ENCODE measurements around the gene PGAM5. TPM values are rescaled to one million over a fixed set of nuclear protein-coding genes. Genes with fewer than 3 reads are reported as not detected.

Gene PGAM5
- total and polyA plus RNA-seq, 12 donors = 17.5 to 37.6 (median 31.3) TPM

- 1% methylated on average over 44 to 55 of the region's 55 CpGs for WGBS, 2 donors
- H3K27me3 ChIP-seq = no peaks in the 10 kb centered on the region
- no peaks in the 10 kb centered on the region for H3K9me3 ChIP-seq
- peak overlapping the region; percentile 56 to 99 (median 69) for H3K4me3 ChIP-seq
- peak overlapping the region; percentile 5 to 88 (median 62) for H3K27ac ChIP-seq
- H3K4me1 ChIP-seq = peaks cover 3 to 17% (median 11%) of the 10 kb centered on the region in 9 donors
- DNase-seq (no peak), ATAC-seq (peak in 2 of 8 donors; percentile 46 to 48)
- intact Hi-C loops (cut with DNase I) = no loop called here
- no peak for TF ChIP-seq CTCF (IDR thresholded peaks at IDR 0.05)
- H3K36me3 ChIP-seq = no peaks in the 10 kb centered on the region
Measured at GRCh38 chr12:132686825-132687210, 23.8 kb upstream of the PGAM5 start.

DNA sequence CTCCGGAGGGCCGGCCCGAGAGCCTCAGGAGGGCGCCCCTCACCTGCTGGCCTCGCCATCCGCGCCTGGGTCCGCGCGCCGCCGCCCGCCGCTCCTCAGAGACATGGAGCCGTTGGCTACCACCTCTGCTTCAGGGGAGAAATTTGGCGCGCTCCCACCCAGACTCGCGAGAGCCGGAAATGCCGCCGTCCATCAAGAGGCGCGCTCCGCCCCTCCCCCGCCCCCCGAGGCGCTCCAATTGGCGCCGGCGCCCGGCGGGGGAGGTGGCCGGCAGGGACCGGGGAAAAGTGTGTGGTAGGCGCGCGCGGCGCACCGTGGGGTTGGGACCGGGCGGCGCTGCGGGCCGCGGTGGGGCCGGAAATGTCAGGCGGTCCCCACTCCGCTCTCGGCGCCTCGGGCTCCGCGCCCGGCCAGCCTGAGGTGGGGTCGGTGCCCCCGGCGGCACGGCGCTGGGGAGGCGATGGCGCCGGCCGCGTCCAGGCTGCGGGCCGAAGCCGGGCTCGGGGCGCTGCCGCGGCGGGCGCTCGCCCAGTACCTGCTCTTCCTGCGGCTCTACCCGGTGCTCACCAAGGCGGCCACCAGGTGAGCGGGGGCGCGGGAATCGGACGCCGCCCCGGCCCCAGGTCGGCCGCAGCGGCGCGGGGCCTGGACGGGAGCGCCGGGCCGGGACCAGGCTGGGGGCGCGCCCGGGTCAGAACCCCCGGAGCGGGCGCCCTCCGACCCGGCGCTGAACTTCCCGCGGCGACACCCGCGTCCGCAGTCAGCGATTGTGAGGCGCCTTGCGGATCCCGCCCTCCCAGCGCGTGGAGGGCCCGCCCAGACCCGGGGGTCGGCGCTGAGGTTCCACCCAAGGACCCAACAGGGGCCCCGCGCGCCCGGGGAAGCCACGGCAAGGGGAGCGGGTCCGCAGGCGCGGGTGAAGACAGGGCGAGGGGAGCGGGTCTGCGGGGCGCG is 23.2 kb upstream of the PGAM5 start, which contains the start of the genes POLE and PXMP2:
Gene POLE (minus strand): TSS at position 132 of the 954 bp plus-strand sequence. CDS start 27 bp downstream, at position 105.
Gene PXMP2 (plus strand): TSS at position 377 of the 954 bp plus-strand sequence. CDS start 84 bp downstream, at position 461.
- intact Hi-C loops (cut with DNase I) = no loop called here
- Histone ChIP-seq H3K4me1 (peaks cover 3 to 17% (median 11%) of the 10 kb centered on the region in 9 donors), H3K27ac (peak within 1 kb of the TSS; percentile 5 to 88 (median 68)), H3K27me3 (no peaks in the 10 kb centered on the region), H3K36me3 (no peaks in the 10 kb centered on the region), H3K9me3 (no peaks in the 10 kb centered on the region), H3K4me3 (peak within 1 kb of the TSS; percentile 56 to 99 (median 72))
- DNase-seq (peak; percentile 97), ATAC-seq (peak; percentile 98 to 100 (median 99))
- 0 to 1% methylated on average over 134 of the region's 134 CpGs for WGBS, 2 donors
- peak in 1 of 9 donors; percentile 18 for TF ChIP-seq CTCF (IDR thresholded peaks at IDR 0.05)

DNA sequence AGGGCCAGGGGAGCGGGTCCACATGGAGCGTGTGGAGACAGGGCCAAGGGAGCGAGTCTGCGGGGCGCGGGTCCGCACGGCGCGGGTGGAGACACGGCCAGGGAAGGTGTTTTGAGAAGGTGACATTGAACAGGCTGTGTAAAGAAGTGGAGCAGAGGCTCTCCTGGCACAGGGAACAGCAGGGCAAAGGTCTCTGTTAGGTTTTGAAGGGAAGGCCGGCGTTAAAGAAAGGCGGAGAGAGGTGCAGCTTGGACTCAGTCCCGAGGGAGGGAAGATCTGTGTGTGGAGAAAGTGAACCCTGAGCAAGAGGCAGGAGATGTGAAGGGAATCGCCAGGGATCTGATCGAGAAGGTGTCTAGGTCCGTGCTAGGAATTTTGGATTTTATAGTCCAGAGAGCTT is 21.4 kb upstream of the PGAM5 start:
- peak in 1 of 8 donors; percentile 27 for ATAC-seq
- peak overlapping the region in 7 of 10 donors; percentile 13 to 30 (median 17) for H3K4me3 ChIP-seq

More for the DNA sequence above, 21.4 kb upstream of the PGAM5 start:
- H3K27me3 ChIP-seq = no peaks in the 10 kb centered on the region
- peak overlapping the region in 3 of 10 donors; percentile 29 to 44 (median 41) for H3K27ac ChIP-seq
- intact Hi-C loops (cut with DNase I) = no loop called here
- no peaks in the 10 kb centered on the region for H3K36me3 ChIP-seq
- TF ChIP-seq CTCF (IDR thresholded peaks at IDR 0.05) = no peak
- peaks cover 3 to 17% (median 11%) of the 10 kb centered on the region in 9 donors for H3K4me1 ChIP-seq
- WGBS, 2 donors = 58 to 59% methylated on average over 18 of the region's 18 CpGs
- no peak for DNase-seq
- no peaks in the 10 kb centered on the region for H3K9me3 ChIP-seq
